Measurements from ENCODE around the gene CDKAL1.

Gene CDKAL1

DNA sequence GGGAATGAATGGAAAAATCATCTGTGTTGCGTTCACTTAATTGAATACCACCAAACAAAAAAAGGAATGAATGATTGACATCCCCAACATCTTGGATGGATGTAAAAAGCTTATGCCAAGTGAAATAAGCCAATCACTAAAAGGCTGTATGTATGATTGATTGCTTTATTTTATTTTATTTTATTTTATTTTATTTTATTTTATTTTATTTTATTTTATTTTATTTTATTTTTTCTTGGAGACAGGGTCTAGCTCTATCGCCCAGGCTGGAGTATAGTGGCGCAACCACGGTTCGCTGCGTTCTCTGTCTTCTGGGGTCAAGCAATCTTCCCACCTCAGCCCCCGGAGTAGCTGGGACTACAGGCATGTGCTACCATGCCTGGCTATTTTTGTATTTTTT lies 263.3 kb downstream of the CDKAL1 start:
- TF ChIP-seq ZFP30 (CRISPR knock-in tag; IDR thresholded peaks at IDR 0.05) (no peak), TOX (CRISPR knock-in tag; IDR thresholded peaks at IDR 0.05; ENCODE audit: borderline replicate concordance) (no peak), ZNF8 (CRISPR knock-in tag; IDR thresholded peaks at IDR 0.05) (no peak), ZC3H10 (CRISPR knock-in tag; IDR thresholded peaks at IDR 0.05) (no peak), ISL1 (CRISPR knock-in tag; IDR thresholded peaks at IDR 0.05) (no peak), ZNF70 (CRISPR knock-in tag; IDR thresholded peaks at IDR 0.05) (no peak), CSDC2 (CRISPR knock-in tag; IDR thresholded peaks at IDR 0.05) (no peak), BACH2 (CRISPR knock-in tag; IDR thresholded peaks at IDR 0.05; ENCODE audit: borderline replicate concordance) (no peak), PATZ1 (CRISPR knock-in tag; IDR thresholded peaks at IDR 0.05; ENCODE audit: borderline replicate concordance) (no peak), GLIS3 (CRISPR knock-in tag; IDR thresholded peaks at IDR 0.05) (no peak), ZFP3 (CRISPR knock-in tag; IDR thresholded peaks at IDR 0.05) (no peak), RARB (CRISPR knock-in tag; IDR thresholded peaks at IDR 0.05) (no peak)
- TF ChIP-seq, protein P1, sequence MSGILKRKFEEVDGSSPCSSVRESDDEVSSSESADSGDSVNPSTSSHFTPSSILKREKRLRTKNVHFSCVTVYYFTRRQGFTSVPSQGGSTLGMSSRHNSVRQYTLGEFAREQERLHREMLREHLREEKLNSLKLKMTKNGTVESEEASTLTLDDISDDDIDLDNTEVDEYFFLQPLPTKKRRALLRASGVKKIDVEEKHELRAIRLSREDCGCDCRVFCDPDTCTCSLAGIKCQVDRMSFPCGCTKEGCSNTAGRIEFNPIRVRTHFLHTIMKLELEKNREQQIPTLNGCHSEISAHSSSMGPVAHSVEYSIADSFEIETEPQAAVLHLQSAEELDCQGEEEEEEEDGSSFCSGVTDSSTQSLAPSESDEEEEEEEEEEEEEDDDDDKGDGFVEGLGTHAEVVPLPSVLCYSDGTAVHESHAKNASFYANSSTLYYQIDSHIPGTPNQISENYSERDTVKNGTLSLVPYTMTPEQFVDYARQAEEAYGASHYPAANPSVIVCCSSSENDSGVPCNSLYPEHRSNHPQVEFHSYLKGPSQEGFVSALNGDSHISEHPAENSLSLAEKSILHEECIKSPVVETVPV (CRISPR knock-in tag; IDR thresholded peaks at IDR 0.05): no peak

DNA sequence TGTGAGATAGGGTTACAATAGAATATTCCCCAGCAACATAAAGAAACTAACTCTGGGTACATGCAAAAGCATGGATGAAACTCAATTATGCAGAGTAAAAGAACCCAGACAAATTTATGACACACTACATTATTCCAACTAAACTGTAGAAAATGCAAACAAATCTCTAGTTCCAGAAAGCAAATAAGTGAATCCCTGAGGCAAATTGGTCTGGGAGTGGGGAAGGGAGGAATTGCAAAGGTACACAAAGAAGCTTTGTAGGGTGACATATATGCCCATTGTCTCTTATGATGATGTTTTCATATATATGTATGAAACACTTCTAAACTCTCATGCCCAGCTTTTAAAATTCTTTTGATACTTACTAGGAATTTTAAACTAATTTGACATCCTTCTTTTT lies 266.0 kb downstream of the CDKAL1 start:
- TF ChIP-seq CSDC2 (CRISPR knock-in tag; IDR thresholded peaks at IDR 0.05) (no peak), RARB (CRISPR knock-in tag; IDR thresholded peaks at IDR 0.05) (no peak), ZNF70 (CRISPR knock-in tag; IDR thresholded peaks at IDR 0.05) (no peak), ZNF8 (CRISPR knock-in tag; IDR thresholded peaks at IDR 0.05) (no peak), ISL1 (CRISPR knock-in tag; IDR thresholded peaks at IDR 0.05) (no peak)
- TF ChIP-seq, protein P2, sequence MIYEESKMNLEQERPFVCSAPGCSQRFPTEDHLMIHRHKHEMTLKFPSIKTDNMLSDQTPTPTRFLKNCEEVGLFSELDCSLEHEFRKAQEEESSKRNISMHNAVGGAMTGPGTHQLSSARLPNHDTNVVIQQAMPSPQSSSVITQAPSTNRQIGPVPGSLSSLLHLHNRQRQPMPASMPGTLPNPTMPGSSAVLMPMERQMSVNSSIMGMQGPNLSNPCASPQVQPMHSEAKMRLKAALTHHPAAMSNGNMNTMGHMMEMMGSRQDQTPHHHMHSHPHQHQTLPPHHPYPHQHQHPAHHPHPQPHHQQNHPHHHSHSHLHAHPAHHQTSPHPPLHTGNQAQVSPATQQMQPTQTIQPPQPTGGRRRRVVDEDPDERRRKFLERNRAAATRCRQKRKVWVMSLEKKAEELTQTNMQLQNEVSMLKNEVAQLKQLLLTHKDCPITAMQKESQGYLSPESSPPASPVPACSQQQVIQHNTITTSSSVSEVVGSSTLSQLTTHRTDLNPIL (CRISPR knock-in tag; IDR thresholded peaks at IDR 0.05; ENCODE audit: low read depth): no peak
- no peak for ATAC-seq

More for the DNA sequence above, 263.3 kb downstream of the CDKAL1 start:
- no peak for ATAC-seq

- ATAC-seq: no peak
- no peak for TF ChIP-seq ZC3H10 (CRISPR knock-in tag; IDR thresholded peaks at IDR 0.05)
- no peak for TF ChIP-seq ARNTL (CRISPR knock-in tag; IDR thresholded peaks at IDR 0.05; ENCODE audit: borderline replicate concordance, low read depth)
- TF ChIP-seq, protein P3, sequence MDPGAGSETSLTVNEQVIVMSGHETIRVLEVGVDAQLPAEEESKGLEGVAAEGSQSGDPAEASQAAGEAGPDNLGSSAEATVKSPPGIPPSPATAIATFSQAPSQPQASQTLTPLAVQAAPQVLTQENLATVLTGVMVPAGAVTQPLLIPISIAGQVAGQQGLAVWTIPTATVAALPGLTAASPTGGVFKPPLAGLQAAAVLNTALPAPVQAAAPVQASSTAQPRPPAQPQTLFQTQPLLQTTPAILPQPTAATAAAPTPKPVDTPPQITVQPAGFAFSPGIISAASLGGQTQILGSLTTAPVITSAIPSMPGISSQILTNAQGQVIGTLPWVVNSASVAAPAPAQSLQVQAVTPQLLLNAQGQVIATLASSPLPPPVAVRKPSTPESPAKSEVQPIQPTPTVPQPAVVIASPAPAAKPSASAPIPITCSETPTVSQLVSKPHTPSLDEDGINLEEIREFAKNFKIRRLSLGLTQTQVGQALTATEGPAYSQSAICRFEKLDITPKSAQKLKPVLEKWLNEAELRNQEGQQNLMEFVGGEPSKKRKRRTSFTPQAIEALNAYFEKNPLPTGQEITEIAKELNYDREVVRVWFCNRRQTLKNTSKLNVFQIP (CRISPR knock-in tag; IDR thresholded peaks at IDR 0.05; ENCODE audit: borderline replicate concordance, low read depth): no peak
- TF ChIP-seq PATZ1 (CRISPR knock-in tag; IDR thresholded peaks at IDR 0.05; ENCODE audit: borderline replicate concordance): no peak
- TF ChIP-seq, protein P1 (CRISPR knock-in tag; IDR thresholded peaks at IDR 0.05): no peak
- no peak for TF ChIP-seq TCF4 (CRISPR knock-in tag; IDR thresholded peaks at IDR 0.05; ENCODE audit: borderline replicate concordance)
- TF ChIP-seq OSR1 (CRISPR knock-in tag; IDR thresholded peaks at IDR 0.05): no peak
- no peak for TF ChIP-seq TOX (CRISPR knock-in tag; IDR thresholded peaks at IDR 0.05; ENCODE audit: borderline replicate concordance)
Measured at GRCh38 chr6:20800653-20801052, 266.4 kb downstream of the CDKAL1 start.

DNA sequence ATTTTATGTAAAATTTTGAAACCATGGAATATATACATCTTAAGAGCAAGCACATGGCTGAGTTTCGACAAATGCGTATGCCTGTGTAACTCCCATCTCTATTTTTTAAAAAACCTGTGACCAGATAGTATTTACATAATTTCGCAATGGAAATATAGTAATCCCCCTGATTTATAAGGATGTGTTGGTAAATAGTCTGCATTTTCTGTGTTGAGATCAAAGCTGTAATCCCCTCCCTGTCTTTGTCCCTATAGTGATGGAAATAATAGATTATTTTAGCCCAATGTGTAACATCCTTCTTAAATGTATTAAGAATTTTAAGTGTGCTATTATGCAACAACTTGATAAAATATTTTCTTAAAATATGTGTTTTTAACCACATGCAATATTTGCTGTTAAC lies 267.3 kb downstream of the CDKAL1 start:
- TF ChIP-seq RARB (CRISPR knock-in tag; IDR thresholded peaks at IDR 0.05) (no peak), GLIS3 (CRISPR knock-in tag; IDR thresholded peaks at IDR 0.05) (no peak), ZNF70 (CRISPR knock-in tag; IDR thresholded peaks at IDR 0.05) (no peak), BACH2 (CRISPR knock-in tag; IDR thresholded peaks at IDR 0.05; ENCODE audit: borderline replicate concordance) (no peak)
- no peak for ATAC-seq

All from SK-N-SH treated with all-trans-retinoic acid at 6 μM for 48 hours (cell line).